Neutrophil (primary cell): ENCODE measurements around the gene GNG7.
A peak's percentile ranks its signal among the peaks of the same experiment; 100 is the strongest.
"Not testable (repeated sequence)": the region's sequence is repeated elsewhere in the genome, so short reads cannot be mapped to it uniquely, and the experiment has no call there.

Experiments
- H3K27ac ChIP-seq: fragments of 200-600 bp; sonication (generic); 2 replicates; pipeline ENCODE4 v1.5.1; 2016; ENCODE audit warnings: mild to moderate bottlenecking, moderate library complexity
- H3K27me3 ChIP-seq: fragments of 200-600 bp; sonication (generic); 2 replicates; pipeline ENCODE4 v1.6.0; 2016; ENCODE audit warnings: mild to moderate bottlenecking
- H3K36me3 ChIP-seq: fragments of 200-600 bp; sonication (generic); 2 replicates; pipeline ENCODE4 v1.5.1; 2017
- H3K4me1 ChIP-seq, 2 experiments: fragments of 200-600 bp in 1 of 2; sonication (generic) in 1 of 2; 1 replicate in 1 of 2; 2 replicates in 1 of 2; pipeline versions ENCODE4 v1.5.1 to v1.6.1; 2013 to 2016; ENCODE audit warnings: low read depth in 1 of 2, low read length in 1 of 2, mild to moderate bottlenecking in 1 of 2, moderate library complexity in 1 of 2; ENCODE audit not compliant: control insufficient read depth in 1 of 2, insufficient read depth in 1 of 2
- H3K4me3 ChIP-seq, 2 experiments: fragments of 200-600 bp in 1 of 2; sonication (generic) in 1 of 2; 1 replicate in 1 of 2; 2 replicates in 1 of 2; pipeline ENCODE4 v1.5.1; 2013 to 2016; ENCODE audit warnings: low read depth in 1 of 2, low read length in 1 of 2, mild to moderate bottlenecking in 1 of 2, moderate library complexity in 1 of 2
- H3K9me3 ChIP-seq: fragments of 200-600 bp; sonication (generic); 2 replicates; pipeline ENCODE4 v1.5.1; 2016
- CTCF ChIP-seq: fragments of 200-600 bp; sonication (generic); IDR thresholded peaks from 2 replicates; pipeline ENCODE4 v1.5.1; 2016; ENCODE audit warnings: antibody characterized with exemption

The GNG7 gene

DNA sequence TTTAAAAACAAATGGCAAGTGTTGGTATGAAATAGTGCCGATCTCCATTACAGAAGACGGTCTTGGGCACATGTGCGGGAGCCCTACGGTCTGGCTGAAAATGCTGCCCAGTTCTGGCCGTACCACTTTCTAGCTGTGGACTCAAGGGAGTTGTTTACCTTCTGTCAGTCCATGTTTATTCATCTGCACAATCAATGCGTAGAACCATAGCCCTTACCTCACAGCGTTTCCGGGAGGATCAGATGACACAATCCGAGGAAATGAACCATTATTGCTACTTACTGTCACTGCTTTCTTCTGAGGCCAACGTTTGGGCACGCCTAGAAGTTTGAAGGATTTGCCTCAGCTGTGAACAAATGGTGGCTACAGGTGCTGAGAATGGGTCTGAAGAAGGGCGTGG lies 195.4 kb downstream of the GNG7 start:
- H3K4me3 ChIP-seq = peak overlapping the region; percentile 17 to 47
- no peak for TF ChIP-seq CTCF
- H3K27ac ChIP-seq = peak overlapping the region; percentile 48
- H3K4me1 ChIP-seq = peaks cover 11 to 18% of the 10 kb centered on the region in 2 experiments
- peaks cover 10% of the 10 kb centered on the region for H3K27me3 ChIP-seq
- H3K9me3 ChIP-seq = no peaks in the 10 kb centered on the region
- no peaks in the 10 kb centered on the region for H3K36me3 ChIP-seq

GRCh38 chr19:2506656-2507055 lies 195.8 kb downstream of the GNG7 start:
- H3K27me3 ChIP-seq, H3K36me3 ChIP-seq, H3K9me3 ChIP-seq: not testable (repeated sequence)
- Histone ChIP-seq H3K4me1 (peaks cover 11 to 18% of the 10 kb centered on the region in 2 experiments), H3K27ac (peak overlapping the region; percentile 48), H3K4me3 (peak overlapping the region; percentile 17 to 47)

DNA sequence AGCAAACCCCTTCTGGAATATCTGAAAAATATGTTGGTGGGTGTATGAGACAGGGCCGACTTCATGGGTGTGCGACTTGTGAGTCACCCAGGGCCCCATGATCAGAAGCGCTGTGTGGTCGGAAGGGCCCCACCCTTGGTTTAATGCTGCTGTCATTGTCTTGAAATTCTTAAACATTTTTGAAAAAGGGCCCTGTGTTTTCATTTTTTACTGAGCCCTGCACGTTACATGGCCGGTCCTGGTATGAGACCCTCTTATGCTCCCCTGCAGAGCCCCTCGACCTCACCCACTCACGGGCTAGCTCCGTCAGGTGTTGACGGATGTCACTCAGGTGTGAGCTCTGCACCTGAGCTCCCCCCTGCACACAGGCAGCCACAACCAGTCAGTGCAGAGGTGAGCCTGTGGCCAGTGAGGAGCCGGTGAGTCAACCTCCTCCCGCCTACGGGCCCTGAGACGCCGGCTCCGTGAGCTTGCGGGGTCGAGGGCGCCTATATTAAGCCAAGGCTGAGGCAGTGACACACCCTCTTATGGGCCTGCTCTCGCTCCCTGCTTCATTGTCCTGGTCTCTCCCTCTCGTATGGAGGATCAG lies 198.9 kb downstream of the GNG7 start:
- TF ChIP-seq CTCF = no peak
- H3K4me3 ChIP-seq = no peak overlapping the region

GRCh38 chr19:2500841-2501261 lies 201.6 kb downstream of the GNG7 start:
- H3K4me3 ChIP-seq = no peak overlapping the region
- peaks cover 0 to 7% of the 10 kb centered on the region in 2 experiments for H3K4me1 ChIP-seq
- no peaks in the 10 kb centered on the region for H3K9me3 ChIP-seq
- TF ChIP-seq CTCF = no peak
- H3K36me3 ChIP-seq = no peaks in the 10 kb centered on the region
- no peak overlapping the region for H3K27ac ChIP-seq
- H3K27me3 ChIP-seq = peaks cover 11% of the 10 kb centered on the region

More for the DNA sequence above, 198.9 kb downstream of the GNG7 start:
- no peak overlapping the region for H3K27ac ChIP-seq
- peaks cover 10% of the 10 kb centered on the region for H3K27me3 ChIP-seq
- peaks cover 11 to 25% of the 10 kb centered on the region in 2 experiments for H3K4me1 ChIP-seq
- H3K36me3 ChIP-seq = no peaks in the 10 kb centered on the region
- H3K9me3 ChIP-seq = no peaks in the 10 kb centered on the region

- no peak overlapping the region for H3K4me3 ChIP-seq
- H3K36me3 ChIP-seq = no peaks in the 10 kb centered on the region
- H3K4me1 ChIP-seq = peaks cover 5 to 11% of the 10 kb centered on the region in 2 experiments
- no peak overlapping the region for H3K27ac ChIP-seq
- TF ChIP-seq CTCF = no peak
- no peaks in the 10 kb centered on the region for H3K9me3 ChIP-seq
- H3K27me3 ChIP-seq = peaks cover 13% of the 10 kb centered on the region
Observed at GRCh38 chr19:2500156-2500555, 202.3 kb downstream of the GNG7 start.

DNA sequence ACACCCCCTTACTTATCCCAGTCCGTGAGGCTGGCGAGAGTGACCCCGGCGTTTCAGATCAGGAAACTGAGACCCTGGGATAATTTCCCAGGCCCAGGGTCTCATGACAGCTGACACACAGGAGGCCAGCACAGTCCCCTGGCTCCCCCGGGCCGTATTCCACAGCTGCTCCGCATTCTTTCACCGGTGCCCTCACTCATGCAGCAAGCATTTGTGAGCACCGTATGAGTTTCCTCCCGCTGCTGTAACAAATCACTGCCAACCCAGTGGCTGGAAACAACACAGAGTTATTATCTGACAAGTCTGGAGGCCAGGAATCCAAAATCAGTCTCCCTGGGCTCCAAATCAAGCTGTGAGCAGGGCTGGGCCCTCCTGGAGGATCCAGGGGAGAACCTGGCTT lies 205.3 kb downstream of the GNG7 start:
- H3K4me1 ChIP-seq = peaks cover 15 to 19% of the 10 kb centered on the region in 2 experiments
- no peak for TF ChIP-seq CTCF
- H3K4me3 ChIP-seq = no peak overlapping the region
- H3K9me3 ChIP-seq = no peaks in the 10 kb centered on the region
- H3K27me3 ChIP-seq = peaks cover 36% of the 10 kb centered on the region
- H3K36me3 ChIP-seq = no peaks in the 10 kb centered on the region
- H3K27ac ChIP-seq = no peak overlapping the region
